GM18498 (cell line): ENCODE results near the gene C1orf146.
"Not testable (repeated sequence)": the region's sequence is repeated elsewhere in the genome, so short reads cannot be mapped to it uniquely, and the experiment has no call there.

ENCODE experiments used
- ATAC-seq: cut with Tn5 transposase; IDR thresholded peaks from one replicate; pipeline ENCODE4 v1.9.1; 2021; ENCODE audit warnings: mild to moderate bottlenecking, moderate library complexity; ENCODE audit not compliant: unreplicated experiment

Gene C1orf146

DNA sequence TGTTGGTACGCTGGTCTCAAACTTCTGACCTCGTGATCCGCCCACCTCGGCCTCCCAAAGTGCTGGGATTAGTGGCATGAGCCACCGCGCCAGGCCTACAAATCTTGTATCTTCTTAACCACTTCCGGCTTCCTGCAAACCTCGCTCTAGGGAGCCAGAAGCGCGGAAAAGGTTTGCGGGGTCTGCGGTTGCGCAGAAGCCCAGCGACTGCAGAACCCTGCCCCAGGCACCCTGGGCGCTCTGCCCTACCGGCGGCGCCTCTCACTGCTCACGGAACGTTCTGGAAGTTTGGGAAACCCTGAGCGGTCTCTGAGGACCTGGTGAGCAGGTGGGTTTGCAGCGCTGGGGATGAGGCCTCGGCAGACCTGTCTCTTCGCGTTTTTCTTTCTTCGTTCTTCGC is at the start of gene C1orf146:
TSS of gene C1orf146 (plus strand) at position 195 of the 400 bp plus-strand sequence. CDS start 13,506 bp downstream, outside the sequence.
- no peak for ATAC-seq

DNA sequence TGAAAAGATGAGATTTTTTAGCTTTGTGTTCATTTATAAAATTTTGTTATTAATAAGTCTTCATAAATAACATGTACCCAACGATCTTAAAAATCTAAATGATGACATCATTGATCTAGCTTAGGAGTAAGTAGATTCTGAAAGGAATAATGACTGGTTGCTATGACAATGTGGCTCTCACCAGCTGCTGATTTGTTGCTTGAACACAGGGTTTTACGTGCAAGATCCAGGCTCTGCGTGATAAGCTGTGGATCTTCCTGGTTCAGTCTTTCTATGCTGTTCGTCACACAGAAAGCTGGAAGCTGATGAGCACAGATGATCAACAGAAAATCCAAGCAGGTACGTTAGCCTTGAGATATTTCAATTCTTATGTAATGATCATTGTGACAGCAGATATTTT is 49.1 kb upstream of the C1orf146 start:
- no peak for ATAC-seq

DNA sequence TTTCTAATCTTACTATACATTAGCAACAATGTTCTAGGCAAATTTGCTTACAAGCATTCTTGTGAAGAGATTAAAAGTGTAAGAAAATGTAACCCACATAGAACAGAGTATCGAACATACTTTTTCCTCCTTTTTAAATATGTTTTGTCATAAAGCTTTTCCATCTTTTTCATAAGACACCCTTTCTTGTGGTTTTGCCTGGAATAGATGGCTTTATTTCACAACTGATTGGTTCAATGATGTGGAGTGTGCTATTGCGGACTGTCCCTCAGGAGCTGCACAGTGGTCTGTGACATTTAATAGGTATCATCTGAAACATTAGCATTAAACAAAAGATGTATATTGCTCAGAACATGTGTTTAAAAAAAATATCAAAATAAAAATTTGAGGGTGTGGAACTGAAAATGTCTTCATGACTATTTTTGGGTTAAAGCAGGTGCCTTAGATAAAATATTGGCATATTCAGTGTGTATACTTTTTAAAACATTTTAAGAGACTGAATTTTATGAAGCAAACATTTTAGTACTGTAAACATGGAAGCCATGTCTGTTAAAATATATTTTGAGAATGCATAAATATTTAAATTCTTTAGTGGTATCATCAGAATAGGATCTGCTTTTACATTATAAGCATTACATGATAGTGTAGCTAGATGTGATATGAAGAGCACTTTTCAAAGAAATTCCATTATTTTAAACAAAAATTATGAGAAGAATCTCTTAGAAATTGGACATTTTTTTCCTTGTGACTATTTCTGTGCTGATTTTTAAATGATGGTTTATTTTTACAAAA is 48.3 kb upstream of the C1orf146 start:
- ATAC-seq: no peak

- ATAC-seq: no peak
Measured at GRCh38 chr1:92184632-92185031, 33.1 kb upstream of the C1orf146 start.

- ATAC-seq: no peak
Measured at GRCh38 chr1:92186081-92186480, 31.6 kb upstream of the C1orf146 start.

GRCh38 chr1:92188436-92189255 is 29.1 kb upstream of the C1orf146 start:
- no peak for ATAC-seq

DNA sequence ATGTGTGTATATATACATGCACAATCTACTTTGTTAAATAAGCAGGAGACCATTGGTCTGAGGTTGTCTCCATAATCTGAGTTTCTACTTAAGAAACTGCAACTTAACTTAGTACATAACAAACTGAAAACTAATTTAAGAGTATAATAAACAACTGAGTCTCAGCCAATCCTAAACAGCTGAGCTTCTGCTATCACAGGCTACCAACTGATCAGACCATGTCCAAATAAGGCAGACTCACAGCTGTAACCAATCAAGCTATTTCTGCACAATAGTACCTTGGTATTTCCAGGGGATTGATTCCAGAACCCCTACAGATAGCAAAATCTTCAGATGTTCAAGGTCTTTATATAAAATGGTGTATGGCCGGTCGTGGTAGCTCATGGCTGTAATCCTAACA is 26.0 kb upstream of the C1orf146 start:
- no peak for ATAC-seq

DNA sequence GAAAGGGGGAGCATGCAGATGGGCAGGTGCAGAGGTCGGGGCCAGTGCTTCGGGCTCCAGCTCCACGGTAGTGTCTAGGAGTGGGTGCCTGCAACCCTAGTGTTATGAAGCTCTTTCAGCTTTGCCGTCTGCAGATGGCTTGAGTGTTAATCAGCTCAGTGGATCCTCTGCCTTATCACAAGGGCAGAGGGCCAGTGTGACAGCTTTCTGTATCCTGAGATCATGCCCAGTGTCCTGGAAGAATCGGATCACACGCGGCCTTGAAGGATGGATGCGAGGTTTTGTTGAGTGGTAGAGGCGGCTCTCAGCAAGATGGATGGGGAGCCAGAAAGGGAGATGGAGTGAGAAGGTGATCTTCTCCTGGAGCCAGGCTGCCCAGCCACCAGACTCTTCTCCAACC is 25.5 kb upstream of the C1orf146 start:
- ATAC-seq: no peak

GRCh38 chr1:92194511-92194910 is 23.2 kb upstream of the C1orf146 start:
- ATAC-seq: no peak

- no peak for ATAC-seq
Measured at GRCh38 chr1:92201973-92202372, 15.7 kb upstream of the C1orf146 start.

DNA sequence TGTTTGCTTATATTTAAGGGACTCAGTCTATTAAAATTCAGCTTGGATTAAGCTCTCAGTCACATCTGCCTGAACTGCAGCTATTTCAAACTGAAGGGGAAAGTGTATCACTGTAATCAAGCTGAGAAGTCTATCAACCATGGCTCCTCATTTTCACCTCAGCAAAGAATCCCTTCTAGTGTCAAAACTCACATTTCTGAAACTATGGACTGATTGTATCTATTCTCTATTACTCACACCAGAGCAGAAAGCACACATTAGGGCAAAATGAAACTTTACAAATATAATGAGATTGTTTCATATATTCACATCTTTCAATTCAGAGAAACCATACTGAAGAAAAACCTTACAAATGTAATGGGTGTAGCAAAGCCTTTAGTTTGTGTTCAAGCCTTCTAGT is 14.6 kb upstream of the C1orf146 start:
- no peak for ATAC-seq

DNA sequence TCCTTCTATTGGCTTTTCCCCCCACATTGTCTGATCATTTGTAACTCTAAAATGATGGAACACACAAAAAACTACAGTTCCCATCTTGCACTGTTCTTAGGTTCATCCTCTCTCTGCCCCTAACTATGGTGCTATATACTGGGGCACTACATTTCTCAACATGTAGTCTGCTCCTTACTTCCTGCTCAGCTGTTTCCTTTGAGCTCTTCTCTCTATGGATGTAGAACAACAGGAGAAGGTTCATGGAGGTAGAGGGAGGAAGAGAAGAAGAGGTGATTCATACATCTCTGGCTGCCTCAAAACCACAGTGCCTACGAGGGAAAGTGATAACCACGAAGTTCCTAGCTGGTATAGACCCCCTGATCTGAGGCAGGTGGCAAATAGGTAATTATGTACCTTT is 7.0 kb upstream of the C1orf146 start:
- ATAC-seq: no peak

- ATAC-seq: no peak
Measured at GRCh38 chr1:92211166-92211565, 6.5 kb upstream of the C1orf146 start.

GRCh38 chr1:92218559-92218958 is 844 bp downstream of the C1orf146 start:
- ATAC-seq: no peak

- ATAC-seq: no peak
Measured at GRCh38 chr1:92219028-92219427, 1.3 kb downstream of the C1orf146 start.

DNA sequence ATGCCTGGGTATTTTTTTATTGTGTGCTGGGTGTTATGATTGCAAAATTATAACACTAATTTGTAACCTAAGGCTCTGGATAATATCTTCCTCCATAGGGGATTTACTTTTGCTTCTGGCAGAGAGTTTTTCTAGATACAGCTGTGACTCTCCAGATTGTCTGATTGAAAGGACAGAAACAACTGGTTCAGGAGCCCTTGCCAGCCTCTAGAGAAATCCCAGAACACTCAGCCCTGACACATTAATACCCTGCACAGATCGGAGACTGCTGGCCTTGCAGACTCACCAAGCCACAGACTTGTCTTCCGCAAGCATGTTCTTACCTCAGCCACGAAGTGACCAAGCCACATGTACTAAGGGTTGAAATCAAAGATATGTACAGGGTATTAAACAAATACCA is 10.7 kb downstream of the C1orf146 start:
- no peak for ATAC-seq

DNA sequence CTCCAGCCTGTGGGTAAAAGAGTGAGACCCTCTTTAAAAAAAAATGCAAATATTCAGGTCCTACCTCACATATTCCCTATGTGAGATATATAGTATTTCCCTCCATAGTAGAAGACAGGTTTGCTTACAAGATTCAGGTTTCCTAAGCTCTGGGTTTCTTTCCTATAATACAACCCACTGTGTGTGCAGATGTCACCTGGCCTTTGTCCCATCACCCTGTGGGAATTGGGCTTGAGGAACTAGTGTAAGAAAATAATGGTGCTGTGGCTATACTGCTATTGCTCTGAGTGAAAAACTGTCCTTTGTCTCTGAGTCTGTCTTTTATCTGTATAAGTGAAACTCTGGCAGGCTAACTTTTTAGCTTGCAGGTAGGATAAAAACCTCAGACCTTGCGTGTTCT is 13.0 kb downstream of the C1orf146 start:
- no peak for ATAC-seq

GRCh38 chr1:92240034-92240433 is 22.3 kb downstream of the C1orf146 start:
- ATAC-seq: no peak

DNA sequence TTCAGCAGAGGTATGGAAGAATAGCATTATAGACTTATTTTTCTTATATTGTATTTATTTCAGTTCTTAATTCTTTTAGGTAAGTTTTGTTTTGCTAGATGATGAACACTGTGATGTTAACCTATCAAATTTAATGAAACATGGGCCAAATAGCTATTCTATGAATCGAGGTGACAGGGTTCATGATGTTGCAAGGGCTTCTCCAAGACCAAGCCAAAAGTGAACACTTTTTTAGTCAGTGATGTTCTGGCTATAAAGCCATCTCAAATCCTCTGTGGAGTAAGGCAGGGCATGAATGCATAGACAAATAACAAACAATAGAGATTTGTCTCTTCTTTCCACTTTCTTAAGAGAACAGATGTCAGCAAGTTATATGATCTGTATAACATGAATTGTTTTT is 26.7 kb downstream of the C1orf146 start:
- ATAC-seq: no peak

GRCh38 chr1:92254714-92255113 is 37.0 kb downstream of the C1orf146 start:
- not testable (repeated sequence) for ATAC-seq

DNA sequence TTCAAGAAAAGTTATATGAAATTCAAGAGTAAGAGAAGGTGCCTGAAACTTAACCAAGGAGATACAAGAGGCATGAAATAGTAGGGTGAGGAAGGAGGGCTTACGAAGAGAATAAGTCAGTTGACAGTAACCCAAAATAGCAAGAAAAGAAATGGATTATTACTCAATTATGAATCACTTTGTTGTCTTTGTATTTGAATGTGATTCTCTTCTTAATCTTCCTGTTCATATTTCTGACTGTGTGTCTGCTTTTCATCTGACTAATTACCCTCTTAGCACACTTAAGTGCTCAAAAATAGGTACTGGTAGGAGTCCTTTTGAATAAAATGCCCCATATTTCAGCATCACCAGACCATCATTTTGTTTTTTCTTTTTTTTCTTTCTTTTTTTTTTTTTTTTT is 41.6 kb downstream of the C1orf146 start:
- ATAC-seq: no peak

- no peak for ATAC-seq
Measured at GRCh38 chr1:92262516-92262915, 44.8 kb downstream of the C1orf146 start.
